Adipose tissue (tissue), 3 donors: ENCODE measurements around the gene CEP170. TPM values are rescaled to one million over a fixed set of nuclear protein-coding genes. Genes with fewer than 3 reads are reported as not detected.
"Not testable (repeated sequence)": the region's sequence is repeated elsewhere in the genome, so short reads cannot be mapped to it uniquely, and the experiment has no call there.

Experiments
- H3K27ac ChIP-seq: one replicate; pipeline ENCODE4 v1.5.1; 2013; ENCODE audit warnings: low read depth, low read length
- WGBS, 3 donors: extraction: QIAGEN DNeasy Blood & Tissue Kit; methylation state at CpG; one replicate each; pipeline ENCODE4 v1.1.7; 2013; 5-methylcytosine and 5-hydroxymethylcytosine counted together
- polyA plus RNA-seq, 3 donors: library from polyadenylated mRNA; stranded (reverse); fragments of 200-250 nt; gene quantifications; one replicate each; pipeline ENCODE4 v1.2.3, GENCODE V29; 2013
- donor health status: healthy with polysubstance abuse.
- donor health status: Bipolar disorder and iron deficiency.
- donor health status: healthy.

The CEP170 gene
- polyA plus RNA-seq, 3 donors = 2.7 to 19.5 (median 14.0) TPM

GRCh38 chr1:243250102-243250501 lies 5.0 kb downstream of the CEP170 start:
- H3K27ac ChIP-seq = no peak overlapping the region
- WGBS, 3 donors = 87 to 92% (median 89%) methylated on average over 3 of the region's 3 CpGs

DNA sequence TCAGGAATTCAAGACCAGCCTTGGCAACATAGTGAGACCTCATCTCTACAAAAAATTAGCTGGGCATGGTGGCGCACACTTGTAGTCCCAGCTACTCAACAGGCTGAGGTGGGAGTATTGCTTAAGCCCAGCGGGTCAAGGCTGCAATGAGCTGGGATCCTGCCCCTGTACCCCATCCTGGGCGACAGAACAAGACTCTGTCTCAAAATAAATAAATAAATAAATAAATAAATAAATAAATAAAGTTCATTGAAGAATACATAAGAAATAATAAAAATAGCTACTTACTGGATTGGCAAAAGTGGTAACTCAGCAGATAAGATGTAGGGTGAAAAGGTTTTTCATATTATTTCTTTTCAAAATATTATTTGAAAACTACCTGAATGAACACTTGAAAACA lies 5.9 kb downstream of the CEP170 start:
- no peak overlapping the region for H3K27ac ChIP-seq
- WGBS, 3 donors = 86 to 97% (median 91%) methylated on average over 3 of the region's 3 CpGs

- WGBS, 3 donors = 71 to 86% (median 76%) methylated on average over 3 of the region's 3 CpGs
- no peak overlapping the region for H3K27ac ChIP-seq
Measured at GRCh38 chr1:243247901-243248300, 7.2 kb downstream of the CEP170 start.

- WGBS, 3 donors = 45 to 87% (median 53%) methylated on average over 1 of the region's 1 CpG
- H3K27ac ChIP-seq = no peak overlapping the region
Measured at GRCh38 chr1:243246916-243247315, 8.2 kb downstream of the CEP170 start.

GRCh38 chr1:243244432-243244841 lies 10.6 kb downstream of the CEP170 start:
- no peak overlapping the region for H3K27ac ChIP-seq
- 65 to 87% (median 83%) methylated on average over 9 of the region's 9 CpGs for WGBS, 3 donors

- H3K27ac ChIP-seq = no peak overlapping the region
- 62 to 72% (median 63%) methylated on average over 4 of the region's 4 CpGs for WGBS, 3 donors
Measured at GRCh38 chr1:243236604-243237252, 18.4 kb downstream of the CEP170 start.

GRCh38 chr1:243234978-243235647 lies 20.0 kb downstream of the CEP170 start:
- 63 to 84% (median 64%) methylated on average over 4 of the region's 4 CpGs for WGBS, 3 donors
- H3K27ac ChIP-seq = no peak overlapping the region

DNA sequence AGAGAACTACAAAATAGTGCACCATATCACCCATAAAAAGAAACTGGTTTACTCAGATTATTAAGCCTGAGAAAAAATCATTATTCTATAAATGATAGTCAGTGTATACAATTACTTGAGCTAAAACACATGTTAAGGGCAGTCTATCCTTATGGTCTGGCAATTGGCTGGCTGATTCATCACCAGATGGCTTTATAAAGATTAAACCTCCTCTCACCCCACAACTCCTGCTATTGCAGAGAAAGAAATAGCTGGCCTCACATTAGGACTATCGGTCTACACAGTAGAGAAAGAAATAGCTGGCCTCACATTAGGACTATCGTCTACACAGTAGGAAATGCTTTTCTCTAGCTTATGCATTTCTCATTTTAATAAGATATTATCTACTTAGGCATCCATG lies 21.2 kb downstream of the CEP170 start:
- no peak overlapping the region for H3K27ac ChIP-seq
- 87 to 96% (median 92%) methylated on average over 2 of the region's 2 CpGs for WGBS, 3 donors

DNA sequence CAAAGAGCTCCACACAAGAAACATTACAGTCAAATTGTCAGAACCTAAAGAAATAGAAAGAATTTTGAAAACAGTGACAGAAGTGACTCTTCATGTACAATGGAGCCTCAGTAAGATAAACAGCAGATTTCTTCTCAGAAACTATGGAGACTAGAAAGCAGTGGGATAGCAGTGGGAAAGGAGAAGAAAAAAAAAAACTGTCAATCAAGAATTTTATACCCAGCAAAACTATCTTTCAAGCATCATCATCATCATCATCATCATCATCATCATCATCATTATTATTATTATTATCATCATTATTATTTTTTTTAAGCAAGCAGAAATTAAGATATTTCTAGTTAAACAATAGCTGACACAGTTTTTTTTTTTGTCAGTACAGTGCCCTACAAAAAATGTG lies 24.2 kb downstream of the CEP170 start:
- no peak overlapping the region for H3K27ac ChIP-seq

GRCh38 chr1:243229526-243229925 lies 25.6 kb downstream of the CEP170 start:
- 35 to 100% (median 98%) methylated on average over 1 of the region's 1 CpG for WGBS, 3 donors
- no peak overlapping the region for H3K27ac ChIP-seq

GRCh38 chr1:243227622-243228021 lies 27.5 kb downstream of the CEP170 start:
- 82 to 90% (median 86%) methylated on average over 2 of the region's 2 CpGs for WGBS, 3 donors
- no peak overlapping the region for H3K27ac ChIP-seq

DNA sequence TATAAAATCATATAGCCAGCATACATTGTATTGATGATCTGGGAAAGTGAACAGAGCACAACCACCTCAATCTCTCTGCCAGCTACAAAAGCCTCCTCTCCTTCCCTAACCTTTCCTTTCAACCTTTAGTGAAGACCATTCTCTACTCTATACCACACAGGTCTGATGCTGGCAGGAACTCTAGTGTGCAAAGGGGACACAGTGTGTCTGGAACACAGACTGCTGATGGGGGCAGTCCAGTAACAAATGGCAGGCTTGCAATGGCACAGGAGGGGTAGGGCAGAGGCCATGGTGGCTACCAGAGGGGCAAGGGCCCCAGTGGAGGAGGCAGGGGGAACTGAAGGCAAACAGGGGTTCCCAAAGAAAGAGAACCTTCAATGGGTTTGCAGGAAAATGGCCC lies 37.0 kb downstream of the CEP170 start:
- H3K27ac ChIP-seq = no peak overlapping the region

- WGBS, 3 donors = 69 to 90% (median 70%) methylated on average over 2 of the region's 2 CpGs
Measured at GRCh38 chr1:243217349-243217748, 37.7 kb downstream of the CEP170 start.

GRCh38 chr1:243216741-243217140 lies 38.3 kb downstream of the CEP170 start:
- WGBS, 3 donors = 90 to 92% (median 92%) methylated on average over 2 of the region's 2 CpGs

More at GRCh38 chr1:243217349-243217748, 37.7 kb downstream of the CEP170 start:
- no peak overlapping the region for H3K27ac ChIP-seq

DNA sequence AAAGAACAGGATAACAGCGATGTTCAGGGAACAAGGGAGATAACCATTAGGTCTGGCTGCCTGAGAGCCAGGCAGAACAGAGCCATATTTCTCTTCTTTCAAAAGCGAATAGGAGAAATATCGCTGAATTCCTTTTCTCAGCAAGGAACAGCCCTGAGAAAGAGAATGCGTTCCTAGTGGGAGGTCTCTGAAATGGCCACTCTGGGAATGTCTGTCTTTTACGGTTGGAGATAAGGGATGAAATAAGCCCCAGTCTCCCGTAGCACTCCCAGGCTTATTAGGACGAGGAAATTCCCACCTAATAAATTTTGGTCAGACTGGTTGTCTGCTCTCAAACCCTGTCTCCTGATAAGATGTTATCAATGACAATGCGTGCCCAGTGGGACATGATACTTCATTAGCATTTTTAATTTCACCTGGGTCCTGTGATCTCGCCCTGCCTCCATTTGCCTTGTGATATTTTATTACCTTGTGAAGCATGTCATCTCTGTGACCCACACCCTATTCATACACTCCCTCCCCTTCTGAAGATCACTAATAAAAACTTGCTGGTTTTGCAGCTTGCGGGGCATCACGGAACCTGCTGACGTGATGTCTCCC lies 39.7 kb downstream of the CEP170 start:
- WGBS, 3 donors = 86 to 95% (median 89%) methylated on average over 11 to 12 of the region's 12 CpGs

More at GRCh38 chr1:243216741-243217140, 38.3 kb downstream of the CEP170 start:
- H3K27ac ChIP-seq = no peak overlapping the region

GRCh38 chr1:243213045-243213787 lies 41.9 kb downstream of the CEP170 start:
- H3K27ac ChIP-seq = no peak overlapping the region
- WGBS, 3 donors = 74 to 81% (median 75%) methylated on average over 4 of the region's 4 CpGs

More for the DNA sequence above, 39.7 kb downstream of the CEP170 start:
- not testable (repeated sequence) for H3K27ac ChIP-seq

DNA sequence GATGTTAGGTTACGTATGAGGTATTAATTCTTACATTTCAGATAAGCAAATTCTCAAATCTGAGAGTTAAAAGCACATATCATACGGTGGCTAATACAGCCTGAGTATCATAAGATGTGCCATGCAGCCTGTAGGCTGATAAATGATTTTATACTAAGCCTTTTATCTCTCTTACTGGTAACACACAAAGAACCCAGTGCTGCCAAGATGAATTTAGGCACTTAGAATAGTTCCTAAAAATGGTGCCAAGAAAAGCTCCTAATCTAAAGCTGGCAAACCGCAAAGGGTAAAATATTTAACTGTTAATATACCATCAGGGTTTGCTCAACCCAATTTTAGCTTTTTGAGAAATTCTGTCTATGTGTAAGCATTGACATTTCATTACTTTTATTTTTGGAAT lies 43.1 kb downstream of the CEP170 start:
- 10 to 50% (median 43%) methylated on average over 2 of the region's 3 CpGs for WGBS, 3 donors
- H3K27ac ChIP-seq = not testable (repeated sequence)

DNA sequence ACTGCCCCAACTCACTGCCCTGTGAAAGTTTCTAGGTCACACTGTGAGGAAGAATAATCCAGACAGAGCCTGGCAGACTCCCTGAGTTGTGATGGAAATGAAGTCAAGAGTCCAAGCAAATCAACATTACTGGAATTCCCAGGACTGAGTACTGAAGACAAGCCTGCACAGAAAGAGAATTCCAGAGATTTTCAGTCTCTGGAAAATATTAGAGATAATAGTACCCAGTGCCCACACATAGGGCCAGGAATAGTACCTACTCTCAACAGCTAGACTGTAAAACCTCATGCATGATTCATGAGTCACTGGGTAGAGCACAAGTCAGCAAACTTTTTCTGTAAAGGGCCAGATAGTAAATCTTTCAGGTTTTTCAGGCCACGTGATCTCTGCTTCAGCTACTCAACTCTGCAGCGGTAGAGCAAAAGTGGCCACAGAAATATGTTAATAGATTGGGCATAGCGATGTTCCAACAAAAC lies 50.0 kb downstream of the CEP170 start:
- WGBS, 3 donors = 89 to 96% (median 92%) methylated on average over 3 of the region's 3 CpGs
- H3K27ac ChIP-seq = not testable (repeated sequence)

DNA sequence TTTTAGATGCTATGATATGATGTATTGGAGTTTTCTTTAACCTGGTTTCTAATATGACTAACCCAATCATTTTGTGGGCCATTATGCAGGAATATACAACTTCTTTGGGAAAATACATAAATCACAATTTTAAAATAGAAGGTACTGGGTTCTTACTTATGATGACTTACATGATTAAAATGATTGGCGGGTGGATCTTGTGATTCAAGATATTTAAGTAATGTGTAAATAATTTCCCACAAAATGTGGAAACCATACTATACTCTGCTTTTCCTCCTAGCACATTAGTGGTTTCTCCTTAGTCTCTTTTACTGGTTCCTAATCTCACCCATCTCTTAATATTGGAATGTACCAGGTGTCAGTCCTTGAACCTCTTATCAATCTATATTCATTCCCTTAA lies 50.7 kb downstream of the CEP170 start:
- H3K27ac ChIP-seq = not testable (repeated sequence)
- WGBS, 3 donors = 95 to 100% (median 97%) methylated on average over 1 of the region's 1 CpG
